ENCODE results near the gene OCSTAMP. TPM values are rescaled to one million over a fixed set of nuclear protein-coding genes. Genes with fewer than 3 reads are reported as not detected.

The OCSTAMP gene
- total and polyA plus RNA-seq, 12 donors: not detected

- H3K9me3 ChIP-seq: no peaks in the 10 kb centered on the region
- H3K36me3 ChIP-seq: no peaks in the 10 kb centered on the region
- DNase-seq (no peak), ATAC-seq (no peak)
- intact Hi-C loops (cut with DNase I): loop anchor here in 6 of 10 donors (2.0 to 10.0 kb wide), 3 partner anchors 111 to 118 kb away; no protein-coding TSS in a partner anchor
- no peaks in the 10 kb centered on the region for H3K27me3 ChIP-seq
- no peak overlapping the region for H3K27ac ChIP-seq
- H3K4me3 ChIP-seq: no peak overlapping the region
- H3K4me1 ChIP-seq: peaks cover 0 to 26% (median 19%) of the 10 kb centered on the region in 9 donors
- 52 to 68% methylated on average over 2 of the region's 2 CpGs for WGBS, 2 donors
- no peak for TF ChIP-seq CTCF (IDR thresholded peaks at IDR 0.05)
These were observed 13.4 kb upstream of the OCSTAMP start for GRCh38 chr20:46563860-46564221.

GRCh38 chr20:46563170-46563859 is 12.9 kb upstream of the OCSTAMP start:
- intact Hi-C loops (cut with DNase I): loop anchor here in 6 of 10 donors (2.0 to 10.0 kb wide), 3 partner anchors 111 to 119 kb away; no protein-coding TSS in a partner anchor
- Histone ChIP-seq H3K36me3 (no peaks in the 10 kb centered on the region), H3K27ac (peak overlapping the region in 8 of 10 donors; percentile 37 to 83 (median 55)), H3K9me3 (no peaks in the 10 kb centered on the region), H3K4me1 (peaks cover 0 to 21% (median 14%) of the 10 kb centered on the region in 9 donors), H3K4me3 (peak overlapping the region in 9 of 10 donors; percentile 25 to 50 (median 44)), H3K27me3 (no peaks in the 10 kb centered on the region)
- ATAC-seq (peak in 1 of 8 donors; percentile 26), DNase-seq (no peak)
- TF ChIP-seq CTCF (IDR thresholded peaks at IDR 0.05): no peak
- 82 to 86% methylated on average over 16 of the region's 16 CpGs for WGBS, 2 donors

- ATAC-seq (peak; percentile 75 to 92 (median 86)), DNase-seq (peak; percentile 33 to 74)
- Histone ChIP-seq H3K4me1 (peaks cover 0 to 20% (median 14%) of the 10 kb centered on the region in 9 donors), H3K27ac (peak overlapping the region in 9 of 10 donors; percentile 30 to 83 (median 55)), H3K4me3 (peak overlapping the region in 9 of 10 donors; percentile 25 to 50 (median 44)), H3K27me3 (no peaks in the 10 kb centered on the region), H3K9me3 (no peaks in the 10 kb centered on the region), H3K36me3 (no peaks in the 10 kb centered on the region)
- intact Hi-C loops (cut with DNase I): loop anchor here in 6 of 10 donors (1.0 to 10.0 kb wide), 4 partner anchors 49 to 120 kb away; partner anchors contain the start of gene ZNF334 (in 1 of the 6)
- peak; percentile 79 to 96 (median 94) for TF ChIP-seq CTCF (IDR thresholded peaks at IDR 0.05)
- 10 to 12% methylated on average over 19 of the region's 19 CpGs for WGBS, 2 donors
These were observed 12.1 kb upstream of the OCSTAMP start for GRCh38 chr20:46562373-46563169.

- Histone ChIP-seq H3K27ac (peak overlapping the region in 9 of 10 donors; percentile 30 to 83 (median 55)), H3K4me3 (peak overlapping the region in 9 of 10 donors; percentile 25 to 50 (median 44)), H3K36me3 (no peaks in the 10 kb centered on the region), H3K4me1 (peaks cover 0 to 20% (median 14%) of the 10 kb centered on the region in 9 donors), H3K27me3 (no peaks in the 10 kb centered on the region), H3K9me3 (no peaks in the 10 kb centered on the region)
- TF ChIP-seq CTCF (IDR thresholded peaks at IDR 0.05): no peak
- ATAC-seq: no peak
- 43 to 45% methylated on average over 5 of the region's 5 CpGs for WGBS, 2 donors
- DNase-seq: no peak
- intact Hi-C loops (cut with DNase I): loop anchor here in 6 of 10 donors (1.0 to 10.0 kb wide), 4 partner anchors 49 to 120 kb away; partner anchors contain the start of gene ZNF334 (in 1 of the 6)
These were observed 11.5 kb upstream of the OCSTAMP start for GRCh38 chr20:46562009-46562372.
